DOHH2 (cell line): ENCODE data around the gene TEX29.

Experiments used
- H3F3A ChIP-seq: fragments of 200-600 bp; sonication (generic), shearing (Covaris generic); 2 replicates; pipeline ENCODE4 v1.6.0; 2016; ENCODE audit warnings: antibody characterized with exemption, mild to moderate bottlenecking; ENCODE audit not compliant: control insufficient read depth, insufficient read depth
- H3K27ac ChIP-seq: fragments of 200-600 bp; sonication (generic); 2 replicates; pipeline ENCODE4 v1.5.1; 2014; ENCODE audit warnings: low read depth, mild to moderate bottlenecking, low read length, moderate library complexity
- H3K27me3 ChIP-seq: fragments of 200-600 bp; sonication (generic); 2 replicates; pipeline ENCODE4 v1.6.1; 2014; ENCODE audit warnings: mild to moderate bottlenecking, low read length, mixed read lengths; ENCODE audit not compliant: control insufficient read depth
- H3K36me3 ChIP-seq: fragments of 200-600 bp; sonication (generic); 2 replicates; pipeline ENCODE4 v1.6.1; 2014; ENCODE audit warnings: mild to moderate bottlenecking, low read length, moderate library complexity, mixed read lengths; ENCODE audit not compliant: control insufficient read depth
- H3K4me1 ChIP-seq: fragments of 200-600 bp; sonication (generic); 2 replicates; pipeline ENCODE4 v1.6.1; 2014; ENCODE audit warnings: mild to moderate bottlenecking, low read length, mixed read lengths; ENCODE audit not compliant: control insufficient read depth
- H3K4me2 ChIP-seq: fragments of 200-600 bp; sonication (generic); 2 replicates; pipeline ENCODE4 v1.6.0; 2014; ENCODE audit warnings: mild to moderate bottlenecking, low read length, moderate library complexity
- H3K4me3 ChIP-seq: fragments of 200-600 bp; sonication (generic); 2 replicates; pipeline ENCODE4 v1.5.1; 2014; ENCODE audit warnings: mild to moderate bottlenecking, low read length, mixed read lengths
- H3K79me2 ChIP-seq: fragments of 200-600 bp; sonication (generic); 2 replicates; pipeline ENCODE4 v1.6.1; 2014; ENCODE audit warnings: mild to moderate bottlenecking, low read length, mixed read lengths; ENCODE audit not compliant: control insufficient read depth
- H3K9me2 ChIP-seq: fragments of 200-600 bp; sonication (generic); replicated peaks from 2 replicates; pipeline ENCODE4 v1.6.1; 2014; ENCODE audit warnings: mild to moderate bottlenecking, low read length, mixed read lengths; ENCODE audit not compliant: control insufficient read depth
- H3K9me3 ChIP-seq: fragments of 200-600 bp; sonication (generic); 2 replicates; pipeline ENCODE4 v1.6.1; 2014; ENCODE audit warnings: antibody characterized with exemption, low read length, mixed read lengths; ENCODE audit not compliant: control insufficient read depth, insufficient read depth
- H4K20me1 ChIP-seq: fragments of 200-600 bp; sonication (generic); 2 replicates; pipeline ENCODE4 v1.6.0; 2014; ENCODE audit warnings: low read depth, mild to moderate bottlenecking, antibody characterized with exemption, low read length, moderate library complexity; ENCODE audit not compliant: control insufficient read depth, insufficient read depth
- CTCF ChIP-seq: fragments of 200-600 bp; sonication (generic); IDR thresholded peaks from one replicate; pipeline ENCODE4 v1.5.1; 2014; ENCODE audit warnings: antibody characterized with exemption, mild to moderate bottlenecking, low read depth, low read length; ENCODE audit not compliant: poor library complexity, severe bottlenecking
- EZH2phosphoT487 ChIP-seq: fragments of 200-600 bp; sonication (generic); IDR thresholded peaks from 2 replicates; pipeline ENCODE4 v1.6.1; 2017; ENCODE audit warnings: borderline replicate concordance, mild to moderate bottlenecking, antibody characterized with exemption, low read length, moderate library complexity, mixed read lengths

Gene TEX29

DNA sequence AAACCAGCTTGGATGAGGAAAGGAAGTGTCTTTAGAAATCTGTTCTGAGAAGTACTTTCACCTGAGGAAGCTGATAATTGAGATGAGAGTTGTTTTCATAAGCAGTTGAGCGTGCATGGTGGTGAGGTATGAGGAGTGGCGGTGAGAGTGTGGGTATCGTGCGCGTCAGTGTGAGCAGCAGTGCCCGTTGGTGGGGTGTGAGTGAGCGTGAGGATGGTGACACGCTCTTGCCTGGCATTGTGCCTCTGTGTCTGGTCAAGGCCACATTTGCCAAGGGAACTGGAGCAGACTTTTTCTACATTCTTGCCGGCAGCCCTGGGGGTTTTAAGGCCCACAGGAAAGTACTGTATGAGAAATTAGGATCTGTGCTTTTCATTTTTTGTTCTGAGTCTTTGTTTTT is 36.5 kb upstream of the TEX29 start:
- Histone ChIP-seq H3K4me2 (no peak overlapping the region), H3K27me3 (no peaks in the 10 kb centered on the region), H3F3A (0 out of 2 replicates have a peak, but pooled peaks cover 2% of the 10 kb centered on the region), H3K79me2 (no peaks in the 10 kb centered on the region; the same call in 1 of the 2 replicates), H3K27ac (no peak overlapping the region), H3K9me2 (no peaks in the 10 kb centered on the region), H4K20me1 (no peaks in the 10 kb centered on the region; the same call in 1 of the 2 replicates), H3K4me3 (no peak overlapping the region), H3K4me1 (no peaks in the 10 kb centered on the region), H3K9me3 (no peaks in the 10 kb centered on the region), H3K36me3 (peaks cover 95% of the 10 kb centered on the region)
- TF ChIP-seq EZH2phosphoT487, result no peak
- TF ChIP-seq CTCF, result no peak

- H3K4me3 ChIP-seq, result no peak overlapping the region
- no peaks in the 10 kb centered on the region; the same call in 1 of the 2 replicates for H4K20me1 ChIP-seq
- H3K4me2 ChIP-seq, result no peak overlapping the region
- H3K79me2 ChIP-seq, result no peaks in the 10 kb centered on the region; the same call in 1 of the 2 replicates
- peaks cover 95% of the 10 kb centered on the region for H3K36me3 ChIP-seq
- no peak overlapping the region for H3K27ac ChIP-seq
- H3K9me2 ChIP-seq, result no peaks in the 10 kb centered on the region
- no peaks in the 10 kb centered on the region for H3K27me3 ChIP-seq
- 0 out of 2 replicates have a peak, but pooled peaks cover 2% of the 10 kb centered on the region for H3F3A ChIP-seq
- no peaks in the 10 kb centered on the region for H3K9me3 ChIP-seq
- TF ChIP-seq EZH2phosphoT487 (no peak), CTCF (no peak)
- no peaks in the 10 kb centered on the region for H3K4me1 ChIP-seq
These were observed 35.9 kb upstream of the TEX29 start for GRCh38 chr13:111284565-111284964.

DNA sequence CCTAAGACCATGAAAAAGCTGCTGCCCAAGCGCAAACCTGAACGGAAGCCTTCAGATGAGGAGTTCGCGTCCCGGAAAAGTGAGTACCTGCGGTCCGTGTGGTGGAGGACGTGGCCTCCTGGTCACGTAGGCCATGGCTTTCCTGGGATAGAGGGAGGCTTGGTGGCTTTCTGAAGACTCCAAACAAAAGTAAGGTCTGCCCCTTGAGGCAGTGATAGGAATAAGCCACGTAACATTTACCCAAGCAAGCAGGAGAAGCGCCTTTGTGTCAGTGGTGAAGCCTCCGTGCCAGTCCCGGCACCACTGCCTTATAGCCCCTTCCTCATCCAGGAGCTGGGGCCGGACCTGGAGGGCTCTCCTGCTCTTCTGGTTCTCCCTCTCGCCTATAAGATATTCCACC is 34.3 kb upstream of the TEX29 start:
- Histone ChIP-seq H4K20me1 (no peaks in the 10 kb centered on the region; the same call in 1 of the 2 replicates), H3K79me2 (no peaks in the 10 kb centered on the region; the same call in 1 of the 2 replicates), H3F3A (no peaks in the 10 kb centered on the region), H3K27ac (no peak overlapping the region), H3K9me2 (no peaks in the 10 kb centered on the region), H3K9me3 (no peaks in the 10 kb centered on the region), H3K36me3 (peaks cover 96% of the 10 kb centered on the region), H3K27me3 (no peaks in the 10 kb centered on the region), H3K4me3 (no peak overlapping the region), H3K4me1 (no peaks in the 10 kb centered on the region), H3K4me2 (no peak overlapping the region)
- no peak for TF ChIP-seq EZH2phosphoT487
- TF ChIP-seq CTCF, result no peak

DNA sequence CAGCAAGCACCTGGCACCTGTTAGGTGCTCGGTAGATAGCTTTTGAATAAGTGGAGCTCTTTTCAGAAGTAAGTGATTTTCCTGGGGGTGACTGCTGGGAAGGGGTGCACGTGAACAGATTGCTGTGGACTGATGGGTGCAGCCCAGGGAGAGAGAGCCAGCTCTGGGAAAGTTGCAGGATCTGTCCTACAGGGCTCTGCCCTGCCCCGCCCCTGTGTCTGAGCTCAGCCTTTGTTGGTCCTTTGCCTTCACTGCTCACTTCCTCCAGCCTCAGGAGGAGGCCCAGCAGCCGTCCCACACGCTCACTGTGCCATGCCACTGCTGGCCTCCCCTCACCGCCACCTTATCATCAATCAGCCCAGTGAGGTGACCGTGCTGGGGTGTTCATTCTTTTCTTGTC is 33.7 kb upstream of the TEX29 start:
- Histone ChIP-seq H3K4me2 (no peak overlapping the region), H3K9me2 (no peaks in the 10 kb centered on the region), H3K79me2 (no peaks in the 10 kb centered on the region; the same call in 1 of the 2 replicates), H3K9me3 (no peaks in the 10 kb centered on the region), H3K36me3 (peaks cover 96% of the 10 kb centered on the region), H3F3A (no peaks in the 10 kb centered on the region), H3K4me1 (no peaks in the 10 kb centered on the region), H3K27me3 (no peaks in the 10 kb centered on the region), H3K4me3 (no peak overlapping the region), H3K27ac (no peak overlapping the region), H4K20me1 (no peaks in the 10 kb centered on the region; the same call in 1 of the 2 replicates)
- TF ChIP-seq CTCF, result no peak
